ENCODE results near the gene HGF. TPM values are rescaled to one million over a fixed set of nuclear protein-coding genes. Genes with fewer than 3 reads are reported as not detected.

HGF gene
- 167 and 209 TPM in 2 replicates for total RNA-seq

GRCh38 chr7:81769891-81770727, at the start of gene HGF:
Gene HGF (minus strand): TSS chr7:81770047. CDS start chr7:81769971, 76 bp downstream.

